Measurements from ENCODE around the gene USP48.

USP48 gene

DNA sequence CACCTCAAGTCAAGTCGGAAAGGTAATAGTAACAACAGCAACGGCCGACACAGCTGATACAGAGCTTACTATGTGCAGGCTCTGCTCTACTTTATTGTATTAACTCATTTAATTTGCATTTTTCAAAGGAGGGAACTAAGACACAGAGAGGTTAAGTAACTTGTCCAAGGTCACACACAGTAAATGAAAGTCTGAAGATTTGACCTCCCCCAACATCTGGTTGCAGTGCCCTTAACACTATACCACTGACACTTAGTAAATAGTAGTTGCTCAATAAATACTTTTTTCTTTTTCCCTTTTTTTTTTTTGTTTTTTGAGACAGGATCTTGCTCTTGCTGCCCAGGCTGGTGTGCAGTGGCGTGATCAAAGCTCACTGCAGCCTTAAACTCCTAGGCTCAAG is 153.0 kb downstream of the USP48 start:
- no peaks in the 10 kb centered on the region for H3K36me3 ChIP-seq (ENCODE audit: control insufficient read depth, insufficient read depth, low read length)
- H3K27me3 ChIP-seq (ENCODE audit: control insufficient read depth, insufficient read depth, low read length) = peaks cover 4% of the 10 kb centered on the region
- no peak overlapping the region for H3K4me3 ChIP-seq (ENCODE audit: low read length)
- H3K4me1 ChIP-seq (ENCODE audit: control insufficient read depth, insufficient read depth, low read length) = peaks cover 48% of the 10 kb centered on the region
- no peak overlapping the region for H3K9ac ChIP-seq (ENCODE audit: low read length)
- H3K9me3 ChIP-seq (ENCODE audit: control insufficient read depth, low read length) = no peaks in the 10 kb centered on the region

DNA sequence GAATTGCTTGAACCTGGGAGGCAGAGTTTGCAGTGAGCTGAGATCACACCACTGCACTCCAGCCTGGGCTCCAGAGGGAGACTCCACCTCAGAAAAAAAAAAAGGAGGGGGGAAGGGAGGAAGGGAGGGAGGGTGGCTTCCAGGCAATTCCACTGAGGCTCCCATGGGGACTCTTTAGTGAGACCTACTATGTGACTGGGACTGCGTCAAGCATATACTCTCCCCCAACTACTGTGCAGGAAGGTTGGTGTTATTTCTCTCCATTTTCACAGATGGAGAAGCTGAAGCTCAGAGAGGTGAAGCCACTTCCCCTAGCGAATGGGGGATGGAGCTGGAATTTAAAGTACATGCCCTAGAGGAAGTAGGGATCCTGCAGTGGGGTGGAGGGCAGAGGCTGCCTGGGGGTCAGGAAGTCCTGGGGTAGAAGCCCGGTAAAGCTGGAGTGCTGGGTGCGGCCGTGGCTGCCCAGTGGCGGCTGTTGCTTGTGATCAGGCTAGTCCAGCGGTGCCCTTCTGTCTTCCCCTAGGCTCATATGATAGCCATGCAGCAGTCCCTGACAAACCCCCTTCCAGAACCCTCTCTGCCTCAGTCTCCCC is 154.1 kb downstream of the USP48 start:
- Histone ChIP-seq H3K9me3 (ENCODE audit: control insufficient read depth, low read length) (no peaks in the 10 kb centered on the region), H3K9ac (ENCODE audit: low read length) (no peak overlapping the region), H3K4me1 (ENCODE audit: control insufficient read depth, insufficient read depth, low read length) (peaks cover 48% of the 10 kb centered on the region), H3K4me3 (ENCODE audit: low read length) (no peak overlapping the region), H3K36me3 (ENCODE audit: control insufficient read depth, insufficient read depth, low read length) (no peaks in the 10 kb centered on the region), H3K27me3 (ENCODE audit: control insufficient read depth, insufficient read depth, low read length) (peaks cover 4% of the 10 kb centered on the region)
